Neural cell (in vitro differentiated cells): ENCODE data around the gene SFI1. TPM values are rescaled to one million over a fixed set of nuclear protein-coding genes. Genes with fewer than 3 reads are reported as not detected.

Experiments used
- H2AFZ ChIP-seq: fragments of 200-600, 300-800 bp; sonication (generic), shearing (Covaris generic); 2 replicates; pipeline ENCODE4 v1.6.0; 2014; ENCODE audit warnings: low read depth, mild to moderate bottlenecking, antibody characterized with exemption, low read length, moderate library complexity
- H3F3A ChIP-seq: fragments of 200-600 bp; shearing (Covaris generic); 2 replicates; pipeline ENCODE4 v1.6.1; 2016; ENCODE audit warnings: mild to moderate bottlenecking, moderate library complexity, mixed read lengths, antibody characterized with exemption, low read length; ENCODE audit not compliant: insufficient read depth, poor library complexity, severe bottlenecking
- H3K27ac ChIP-seq: fragments of 200-600, 300-800 bp; sonication (generic), shearing (Covaris generic); 2 replicates; pipeline ENCODE4 v1.5.1; 2014; ENCODE audit warnings: mild to moderate bottlenecking, low read length, moderate library complexity
- H3K27me3 ChIP-seq: fragments of 300-800, 200-600 bp; sonication (generic), shearing (Covaris generic); 2 replicates; pipeline ENCODE4 v1.6.0; 2014; ENCODE audit warnings: mild to moderate bottlenecking, low read depth, low read length, moderate library complexity; ENCODE audit not compliant: insufficient read depth
- H3K36me3 ChIP-seq: fragments of 300-800, 200-600 bp; sonication (generic), shearing (Covaris generic); 2 replicates; pipeline ENCODE4 v1.5.1; 2014; ENCODE audit warnings: mild to moderate bottlenecking, antibody characterized with exemption, low read length, moderate library complexity; ENCODE audit not compliant: insufficient read depth
- H3K4me2 ChIP-seq: fragments of 300-800, 200-600 bp; sonication (generic), shearing (Covaris generic); 2 replicates; pipeline ENCODE4 v1.6.0; 2014; ENCODE audit warnings: mild to moderate bottlenecking, low read length
- H3K4me3 ChIP-seq: fragments of 300-800, 200-600 bp; sonication (generic), shearing (Covaris generic); 2 replicates; pipeline ENCODE4 v1.5.1; 2014; ENCODE audit warnings: mild to moderate bottlenecking, low read length, moderate library complexity
- H3K79me2 ChIP-seq: fragments of 200-600 bp; shearing (Covaris generic); replicated peaks from 2 replicates; pipeline ENCODE4 v1.6.0; 2014; ENCODE audit warnings: mild to moderate bottlenecking, low read length, moderate library complexity; ENCODE audit not compliant: insufficient read depth
- H3K9ac ChIP-seq: fragments of 300-800, 200-600 bp; sonication (generic), shearing (Covaris generic); 2 replicates; pipeline ENCODE4 v1.6.1; 2016; ENCODE audit warnings: mild to moderate bottlenecking, low read length, mixed read lengths
- H3K9me2 ChIP-seq: fragments of 200-600 bp; shearing (Covaris generic); 2 replicates; pipeline ENCODE4 v1.6.1; 2016; ENCODE audit warnings: mild to moderate bottlenecking, low read length, mixed read lengths; ENCODE audit not compliant: insufficient read depth
- H3K9me3 ChIP-seq: fragments of 200-600, 300-800 bp; sonication (generic), shearing (Covaris generic); 2 replicates; pipeline ENCODE4 v1.6.1; 2016; ENCODE audit warnings: mild to moderate bottlenecking, mixed run types, low read length, moderate library complexity, mixed read lengths
- H4K20me1 ChIP-seq: fragments of 200-600 bp; shearing (Covaris generic); 2 replicates; pipeline ENCODE4 v1.6.1; 2016; ENCODE audit warnings: mild to moderate bottlenecking, mixed run types; ENCODE audit not compliant: insufficient read depth
- CTCF ChIP-seq: fragments of 450-650 bp; IDR thresholded peaks from 2 replicates; pipeline ENCODE4 v1.5.1; 2014; ENCODE audit warnings: antibody characterized with exemption, mild to moderate bottlenecking, moderate library complexity; ENCODE audit not compliant: poor library complexity, severe bottlenecking
- EP300 ChIP-seq: fragments of 450-650 bp; conservative IDR thresholded peaks from 2 replicates; pipeline ENCODE4 v1.6.1; 2014; ENCODE audit warnings: antibody characterized with exemption, mild to moderate bottlenecking, moderate library complexity; ENCODE audit not compliant: poor library complexity, severe bottlenecking
- EZH2 ChIP-seq: fragments of 200-600, 300-800 bp; shearing (Covaris generic), sonication (generic); IDR thresholded peaks from 2 replicates; pipeline ENCODE4 v1.6.1; 2014; ENCODE audit warnings: antibody characterized with exemption, low read length, borderline replicate concordance, mild to moderate bottlenecking; ENCODE audit not compliant: insufficient read depth, poor library complexity, severe bottlenecking
- MXI1 ChIP-seq: fragments of 450-650 bp; conservative IDR thresholded peaks from 2 replicates; pipeline ENCODE4 v1.6.1; 2014; ENCODE audit warnings: antibody characterized with exemption, mild to moderate bottlenecking; ENCODE audit not compliant: poor library complexity, severe bottlenecking
- POLR2AphosphoS5 ChIP-seq: IDR thresholded peaks from 2 replicates; pipeline ENCODE4 v1.6.1; 2012
- RAD21 ChIP-seq: fragments of 450-650 bp; conservative IDR thresholded peaks from 2 replicates; pipeline ENCODE4 v1.6.1; 2014; ENCODE audit warnings: antibody characterized with exemption, mild to moderate bottlenecking, moderate library complexity
- SMC3 ChIP-seq: fragments of 450-650 bp; conservative IDR thresholded peaks from 2 replicates; pipeline ENCODE4 v1.6.1; 2014; ENCODE audit warnings: antibody characterized with exemption, mild to moderate bottlenecking, moderate library complexity; ENCODE audit not compliant: poor library complexity
- TAF1 ChIP-seq: IDR thresholded peaks from 2 replicates; pipeline ENCODE4 v1.6.1; 2012; ENCODE audit warnings: low read depth
- polyA plus RNA-seq: library from polyadenylated mRNA; depleted of rRNA; stranded (reverse); fragments of >200 nt; gene quantifications from 2 replicates; pipeline ENCODE4 v1.2.3, GENCODE V29; 2014
- TF ChIP-seq, protein P1 (sequence below): IDR thresholded peaks from 2 replicates; pipeline ENCODE4 v1.6.1; 2012; ENCODE audit warnings: borderline replicate concordance

The SFI1 gene
- polyA plus RNA-seq, 1 donor from 2014 or later = 19.9 TPM

DNA sequence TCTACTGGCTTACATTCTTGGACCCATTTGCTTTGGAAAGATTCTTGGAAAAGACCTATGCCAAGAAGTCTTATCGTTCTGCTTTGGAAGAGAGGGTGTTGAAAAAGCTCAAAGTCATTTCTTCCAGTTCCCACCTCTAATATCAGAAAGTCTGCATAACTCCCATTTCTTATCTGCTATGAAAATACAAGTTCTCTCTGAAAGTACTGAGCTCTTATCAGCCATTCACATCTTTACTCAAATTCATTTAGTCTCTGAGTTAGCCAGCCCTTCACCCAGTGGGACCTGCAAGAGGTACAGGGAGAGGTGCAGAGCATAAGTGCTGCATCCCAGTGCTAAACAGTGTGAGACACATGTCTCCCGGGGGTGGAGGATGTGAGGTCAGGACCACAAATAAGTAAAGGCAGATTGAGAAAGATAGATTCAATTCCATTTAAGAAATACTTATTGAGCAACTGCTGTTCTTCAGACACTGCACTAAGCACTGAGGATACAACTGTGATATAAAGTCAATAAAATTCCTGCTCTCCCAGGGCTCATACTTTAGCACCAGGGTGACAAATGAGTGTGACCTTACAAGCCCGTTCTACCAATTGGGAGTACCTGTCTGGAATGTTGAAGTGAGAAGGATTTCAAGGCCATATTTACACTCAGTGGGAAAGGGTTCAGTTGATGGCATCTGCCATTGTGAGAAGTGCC lies 89.0 kb downstream of the SFI1 start:
- H3K4me3 ChIP-seq = no peak overlapping the region
- H3K79me2 ChIP-seq = no peaks in the 10 kb centered on the region
- no peaks in the 10 kb centered on the region for H3K9me2 ChIP-seq
- no peak overlapping the region for H3K9ac ChIP-seq
- TF ChIP-seq EZH2 (no peak), EP300 (no peak), SMC3 (no peak), MXI1 (no peak)
- H3K27ac ChIP-seq = no peak overlapping the region
- H4K20me1 ChIP-seq = no peaks in the 10 kb centered on the region
- H3K9me3 ChIP-seq = no peaks in the 10 kb centered on the region
- no peaks in the 10 kb centered on the region for H3K27me3 ChIP-seq
- H3K36me3 ChIP-seq = peaks cover 3% of the 10 kb centered on the region
- H3F3A ChIP-seq = no peaks in the 10 kb centered on the region
- no peak overlapping the region for H2AFZ ChIP-seq
- no peak overlapping the region for H3K4me2 ChIP-seq

- H4K20me1 ChIP-seq = no peaks in the 10 kb centered on the region
- H3K4me3 ChIP-seq = no peak overlapping the region
- no peaks in the 10 kb centered on the region for H3K79me2 ChIP-seq
- H3K27ac ChIP-seq = no peak overlapping the region
- H3K9ac ChIP-seq = no peak overlapping the region
- H3K9me3 ChIP-seq = no peaks in the 10 kb centered on the region
- H2AFZ ChIP-seq = no peak overlapping the region
- no peaks in the 10 kb centered on the region for H3K9me2 ChIP-seq
- H3K27me3 ChIP-seq = no peaks in the 10 kb centered on the region
- TF ChIP-seq SMC3 (no peak), MXI1 (no peak), POLR2AphosphoS5 (no peak), TAF1 (no peak), RAD21 (no peak)
- TF ChIP-seq, protein P1, sequence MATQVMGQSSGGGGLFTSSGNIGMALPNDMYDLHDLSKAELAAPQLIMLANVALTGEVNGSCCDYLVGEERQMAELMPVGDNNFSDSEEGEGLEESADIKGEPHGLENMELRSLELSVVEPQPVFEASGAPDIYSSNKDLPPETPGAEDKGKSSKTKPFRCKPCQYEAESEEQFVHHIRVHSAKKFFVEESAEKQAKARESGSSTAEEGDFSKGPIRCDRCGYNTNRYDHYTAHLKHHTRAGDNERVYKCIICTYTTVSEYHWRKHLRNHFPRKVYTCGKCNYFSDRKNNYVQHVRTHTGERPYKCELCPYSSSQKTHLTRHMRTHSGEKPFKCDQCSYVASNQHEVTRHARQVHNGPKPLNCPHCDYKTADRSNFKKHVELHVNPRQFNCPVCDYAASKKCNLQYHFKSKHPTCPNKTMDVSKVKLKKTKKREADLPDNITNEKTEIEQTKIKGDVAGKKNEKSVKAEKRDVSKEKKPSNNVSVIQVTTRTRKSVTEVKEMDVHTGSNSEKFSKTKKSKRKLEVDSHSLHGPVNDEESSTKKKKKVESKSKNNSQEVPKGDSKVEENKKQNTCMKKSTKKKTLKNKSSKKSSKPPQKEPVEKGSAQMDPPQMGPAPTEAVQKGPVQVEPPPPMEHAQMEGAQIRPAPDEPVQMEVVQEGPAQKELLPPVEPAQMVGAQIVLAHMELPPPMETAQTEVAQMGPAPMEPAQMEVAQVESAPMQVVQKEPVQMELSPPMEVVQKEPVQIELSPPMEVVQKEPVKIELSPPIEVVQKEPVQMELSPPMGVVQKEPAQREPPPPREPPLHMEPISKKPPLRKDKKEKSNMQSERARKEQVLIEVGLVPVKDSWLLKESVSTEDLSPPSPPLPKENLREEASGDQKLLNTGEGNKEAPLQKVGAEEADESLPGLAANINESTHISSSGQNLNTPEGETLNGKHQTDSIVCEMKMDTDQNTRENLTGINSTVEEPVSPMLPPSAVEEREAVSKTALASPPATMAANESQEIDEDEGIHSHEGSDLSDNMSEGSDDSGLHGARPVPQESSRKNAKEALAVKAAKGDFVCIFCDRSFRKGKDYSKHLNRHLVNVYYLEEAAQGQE = no peak
- no peak overlapping the region for H3K4me2 ChIP-seq
- H3K36me3 ChIP-seq = peaks cover 3% of the 10 kb centered on the region
- no peaks in the 10 kb centered on the region for H3F3A ChIP-seq
Observed at GRCh38 chr22:31586137-31586920, 90.0 kb downstream of the SFI1 start.

DNA sequence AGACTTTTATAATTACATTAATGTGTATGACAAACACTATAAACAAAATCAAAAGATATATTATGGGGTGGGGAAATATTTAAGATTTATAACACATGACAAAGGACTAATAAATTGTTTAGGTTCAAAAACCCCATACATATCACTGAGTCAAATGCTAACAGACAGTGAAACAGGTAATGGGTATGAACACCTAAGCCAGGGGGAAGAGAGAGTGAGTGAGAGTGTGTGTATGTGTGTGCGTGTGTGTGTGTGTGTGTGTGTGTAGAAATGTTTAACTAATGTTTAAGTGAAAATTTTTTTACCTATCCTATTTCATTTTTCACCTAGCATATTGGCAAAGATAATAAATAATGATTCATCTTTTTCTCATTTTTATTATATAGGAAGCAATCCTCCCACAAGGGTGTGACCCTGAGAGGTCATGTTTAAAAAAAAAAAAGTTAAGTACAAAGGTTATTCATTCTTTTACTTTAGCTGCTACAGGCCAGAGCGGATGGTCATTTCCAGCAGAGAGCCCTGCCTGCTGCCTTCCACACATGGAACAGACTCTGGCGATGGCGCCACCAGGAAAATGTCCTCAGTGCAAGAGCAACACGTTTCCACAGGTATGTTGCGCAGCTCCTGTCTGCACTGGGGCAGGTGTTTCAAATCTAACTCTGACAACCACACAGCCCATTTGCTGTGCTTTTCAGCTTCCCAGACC lies 92.8 kb downstream of the SFI1 start:
- no peaks in the 10 kb centered on the region for H3K9me3 ChIP-seq
- H2AFZ ChIP-seq = no peak overlapping the region
- H3K9me2 ChIP-seq = no peaks in the 10 kb centered on the region
- H3K4me3 ChIP-seq = no peak overlapping the region
- H3K27ac ChIP-seq = no peak overlapping the region
- H3K9ac ChIP-seq = no peak overlapping the region
- no peaks in the 10 kb centered on the region for H3K27me3 ChIP-seq
- TF ChIP-seq RAD21 (no peak), TAF1 (no peak), EZH2 (no peak), MXI1 (no peak), POLR2AphosphoS5 (no peak), CTCF (no peak), SMC3 (no peak), EP300 (no peak)
- TF ChIP-seq, protein P1 = no peak
- H4K20me1 ChIP-seq = no peaks in the 10 kb centered on the region
- no peaks in the 10 kb centered on the region for H3K79me2 ChIP-seq
- no peak overlapping the region for H3K4me2 ChIP-seq
- no peaks in the 10 kb centered on the region for H3F3A ChIP-seq
- H3K36me3 ChIP-seq = peaks cover 3% of the 10 kb centered on the region
